Measurements from ENCODE around the gene CPA3. TPM values are rescaled to one million over a fixed set of nuclear protein-coding genes. Genes with fewer than 3 reads are reported as not detected.

Gene CPA3
- total and polyA plus RNA-seq, 10 of the 15 experiments (the other 5 are each of a cell fraction or from before 2014, with no cell fraction given): not detected

DNA sequence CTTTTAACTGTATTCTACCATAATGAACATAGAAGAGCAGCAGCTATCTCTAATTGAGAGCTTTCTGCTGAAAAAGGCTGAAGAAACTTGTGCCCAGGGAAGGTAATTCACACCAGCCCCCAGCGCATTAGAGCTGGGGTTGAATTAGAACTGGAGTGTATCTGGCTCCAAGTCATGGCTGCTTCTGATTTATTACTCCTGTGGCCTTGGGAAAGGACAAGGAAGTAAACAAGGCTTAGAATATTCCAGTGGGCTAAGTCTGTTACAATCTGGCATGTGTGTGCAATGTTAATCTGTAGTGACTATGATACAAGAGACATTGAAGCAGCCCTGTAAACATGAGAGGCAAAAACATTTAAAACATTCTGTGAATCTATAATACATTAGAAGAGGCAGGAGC is 18.1 kb downstream of the CPA3 start:
- no peak for DNase-seq (ENCODE audit: low read depth, low spot score)
- Histone ChIP-seq H3K4me3 (no peak overlapping the region), H3K36me3 (ENCODE audit: control insufficient read depth in 2 of 2, insufficient read depth in 2 of 2, low read length in 1 of 2) (no peaks in the 10 kb centered on the region), H3K9me3 (replicated peaks; ENCODE audit: control insufficient read depth, insufficient read depth, low read length) (no peaks in the 10 kb centered on the region), H3K9ac (ENCODE audit: control insufficient read depth, insufficient read depth, low read length) (no peak overlapping the region), H3K27me3 (replicated peaks in 1 of 2; ENCODE audit: control insufficient read depth in 2 of 2, insufficient read depth in 2 of 2, low read length in 1 of 2) (no peaks in the 10 kb centered on the region; a peak in 1 of 4 replicates), H3K79me2 (ENCODE audit: control insufficient read depth, insufficient read depth, low read length) (no peaks in the 10 kb centered on the region), H3K4me1 (ENCODE audit: control insufficient read depth, insufficient read depth, low read length) (no peaks in the 10 kb centered on the region), H2AFZ (ENCODE audit: control insufficient read depth, low read depth, low read length) (no peak overlapping the region), H3K27ac (ENCODE audit: control insufficient read depth, insufficient read depth) (no peak overlapping the region), H4K20me1 (ENCODE audit: control insufficient read depth, insufficient read depth) (no peaks in the 10 kb centered on the region), H3K4me2 (ENCODE audit: control insufficient read depth, insufficient read depth) (no peak overlapping the region)
- no peak for ATAC-seq
- ChIA-PET SMC1A (ENCODE audit: uncharacterized antibody, unreplicated experiment) (interaction anchor here (0.7 kb wide), 1 partner anchor 92 kb away, joined by 3 read pairs; no protein-coding TSS in a partner anchor), RAD21 (ENCODE audit: unreplicated experiment) (no interaction called here), CTCF (interaction anchor here (1.2 to 1.7 kb wide), 2 partner anchors 20 to 23 kb away, joined by 3 to 4 read pairs; no protein-coding TSS in a partner anchor), POLR2A (no interaction called here)
- intact Hi-C loops (cut with micrococcal nuclease; ENCODE audit: unreplicated experiment): no loop called here
- BruUV-seq (replicated peaks): no TSS peak
- 88% methylated on average over 1 of the region's 1 CpG for WGBS (ENCODE audit: insufficient coverage, insufficient replicate concordance, low lambda C conversion rate, missing lambda C conversion rate)
- no peak for FAIRE-seq
- in situ Hi-C loops (cut with MboI): no loop called here
- no peak for TF ChIP-seq BMI1 (IDR thresholded peaks at IDR 0.05; ENCODE audit: borderline replicate concordance)
- no peak for TF ChIP-seq DPF2 (IDR thresholded peaks at IDR 0.05)
- no peak for TF ChIP-seq RFX5 (IDR thresholded peaks at IDR 0.05; ENCODE audit: low read depth, low read length)
- TF ChIP-seq, protein P1, sequence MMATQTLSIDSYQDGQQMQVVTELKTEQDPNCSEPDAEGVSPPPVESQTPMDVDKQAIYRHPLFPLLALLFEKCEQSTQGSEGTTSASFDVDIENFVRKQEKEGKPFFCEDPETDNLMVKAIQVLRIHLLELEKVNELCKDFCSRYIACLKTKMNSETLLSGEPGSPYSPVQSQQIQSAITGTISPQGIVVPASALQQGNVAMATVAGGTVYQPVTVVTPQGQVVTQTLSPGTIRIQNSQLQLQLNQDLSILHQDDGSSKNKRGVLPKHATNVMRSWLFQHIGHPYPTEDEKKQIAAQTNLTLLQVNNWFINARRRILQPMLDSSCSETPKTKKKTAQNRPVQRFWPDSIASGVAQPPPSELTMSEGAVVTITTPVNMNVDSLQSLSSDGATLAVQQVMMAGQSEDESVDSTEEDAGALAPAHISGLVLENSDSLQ (IDR thresholded peaks at IDR 0.05): no peak
- no peak for TF ChIP-seq MEF2A (IDR thresholded peaks at IDR 0.05; ENCODE audit: insufficient read depth, low read depth, low read length)
- TF ChIP-seq NRF1 (conservative IDR thresholded peaks at IDR 0.05; ENCODE audit: low read depth, low read length): no peak

DNA sequence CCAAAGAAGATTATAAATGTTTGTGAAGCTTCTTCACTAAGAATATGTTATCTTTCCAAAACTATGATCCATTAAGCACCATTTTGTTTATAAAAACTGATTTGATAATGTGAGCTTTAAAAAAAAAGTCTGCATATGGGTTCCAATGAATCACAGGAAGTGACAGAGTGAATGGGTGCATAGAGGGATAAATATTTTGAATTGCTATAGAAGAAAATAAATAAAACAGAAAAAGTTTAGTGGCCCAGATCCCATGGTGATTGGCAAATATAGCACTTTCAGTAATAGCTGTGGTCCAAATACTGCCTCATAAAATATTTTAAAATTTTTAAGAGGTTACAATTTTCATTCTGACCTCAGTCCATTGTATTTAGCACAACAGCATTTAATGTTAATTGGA is 19.2 kb downstream of the CPA3 start:
- ChIA-PET CTCF (interaction anchor here (0.8 to 1.7 kb wide), 3 partner anchors 21 to 72 kb away, joined by 3 to 4 read pairs (median 3); no protein-coding TSS in a partner anchor), POLR2A (no interaction called here), SMC1A (ENCODE audit: uncharacterized antibody, unreplicated experiment) (no interaction called here), RAD21 (ENCODE audit: unreplicated experiment) (no interaction called here)
- no peaks in the 10 kb centered on the region for H4K20me1 ChIP-seq (ENCODE audit: control insufficient read depth, insufficient read depth)
- H3K4me2 ChIP-seq (ENCODE audit: control insufficient read depth, insufficient read depth): no peak overlapping the region
- H3K4me1 ChIP-seq (ENCODE audit: control insufficient read depth, insufficient read depth, low read length): no peaks in the 10 kb centered on the region
- no peak for FAIRE-seq
- DNase-seq (ENCODE audit: low read depth, low spot score): no peak
- intact Hi-C loops (cut with micrococcal nuclease; ENCODE audit: unreplicated experiment): no loop called here
- H3K9ac ChIP-seq (ENCODE audit: control insufficient read depth, insufficient read depth, low read length): no peak overlapping the region
- H3K27ac ChIP-seq (ENCODE audit: control insufficient read depth, insufficient read depth): no peak overlapping the region
- no TSS peak for BruUV-seq (replicated peaks)
- ATAC-seq: no peak
- in situ Hi-C loops (cut with MboI): no loop called here
- no peaks in the 10 kb centered on the region; a peak in 1 of 4 replicates for H3K27me3 ChIP-seq (replicated peaks in 1 of 2; ENCODE audit: control insufficient read depth in 2 of 2, insufficient read depth in 2 of 2, low read length in 1 of 2)
- no peaks in the 10 kb centered on the region for H3K36me3 ChIP-seq (ENCODE audit: control insufficient read depth in 2 of 2, insufficient read depth in 2 of 2, low read length in 1 of 2)
- no peak overlapping the region for H3K4me3 ChIP-seq
- H3K9me3 ChIP-seq (replicated peaks; ENCODE audit: control insufficient read depth, insufficient read depth, low read length): no peaks in the 10 kb centered on the region
- H3K79me2 ChIP-seq (ENCODE audit: control insufficient read depth, insufficient read depth, low read length): no peaks in the 10 kb centered on the region
- H2AFZ ChIP-seq (ENCODE audit: control insufficient read depth, low read depth, low read length): no peak overlapping the region
- TF ChIP-seq BACH1 (IDR thresholded peaks at IDR 0.05; ENCODE audit: borderline replicate concordance) (no peak), NFIC (IDR thresholded peaks at IDR 0.05; ENCODE audit: low read depth, low read length) (no peak), CREB1 (IDR thresholded peaks at IDR 0.05; ENCODE audit: low read depth) (no peak), ZSCAN29 (IDR thresholded peaks at IDR 0.05) (no peak), YY1 (IDR thresholded peaks at IDR 0.05; ENCODE audit: low read depth, low read length) (no peak)
- TF ChIP-seq, protein P2, sequence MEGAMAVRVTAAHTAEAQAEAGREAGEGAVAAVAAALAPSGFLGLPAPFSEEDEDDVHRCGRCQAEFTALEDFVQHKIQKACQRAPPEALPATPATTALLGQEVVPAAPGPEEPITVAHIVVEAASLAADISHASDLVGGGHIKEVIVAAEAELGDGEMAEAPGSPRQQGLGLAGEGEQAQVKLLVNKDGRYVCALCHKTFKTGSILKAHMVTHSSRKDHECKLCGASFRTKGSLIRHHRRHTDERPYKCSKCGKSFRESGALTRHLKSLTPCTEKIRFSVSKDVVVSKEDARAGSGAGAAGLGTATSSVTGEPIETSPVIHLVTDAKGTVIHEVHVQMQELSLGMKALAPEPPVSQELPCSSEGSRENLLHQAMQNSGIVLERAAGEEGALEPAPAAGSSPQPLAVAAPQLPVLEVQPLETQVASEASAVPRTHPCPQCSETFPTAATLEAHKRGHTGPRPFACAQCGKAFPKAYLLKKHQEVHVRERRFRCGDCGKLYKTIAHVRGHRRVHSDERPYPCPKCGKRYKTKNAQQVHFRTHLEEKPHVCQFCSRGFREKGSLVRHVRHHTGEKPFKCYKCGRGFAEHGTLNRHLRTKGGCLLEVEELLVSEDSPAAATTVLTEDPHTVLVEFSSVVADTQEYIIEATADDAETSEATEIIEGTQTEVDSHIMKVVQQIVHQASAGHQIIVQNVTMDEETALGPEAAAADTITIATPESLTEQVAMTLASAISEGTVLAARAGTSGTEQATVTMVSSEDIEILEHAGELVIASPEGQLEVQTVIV (IDR thresholded peaks at IDR 0.05; ENCODE audit: borderline replicate concordance, partially characterized antibody): no peak
- TF ChIP-seq, protein P3, sequence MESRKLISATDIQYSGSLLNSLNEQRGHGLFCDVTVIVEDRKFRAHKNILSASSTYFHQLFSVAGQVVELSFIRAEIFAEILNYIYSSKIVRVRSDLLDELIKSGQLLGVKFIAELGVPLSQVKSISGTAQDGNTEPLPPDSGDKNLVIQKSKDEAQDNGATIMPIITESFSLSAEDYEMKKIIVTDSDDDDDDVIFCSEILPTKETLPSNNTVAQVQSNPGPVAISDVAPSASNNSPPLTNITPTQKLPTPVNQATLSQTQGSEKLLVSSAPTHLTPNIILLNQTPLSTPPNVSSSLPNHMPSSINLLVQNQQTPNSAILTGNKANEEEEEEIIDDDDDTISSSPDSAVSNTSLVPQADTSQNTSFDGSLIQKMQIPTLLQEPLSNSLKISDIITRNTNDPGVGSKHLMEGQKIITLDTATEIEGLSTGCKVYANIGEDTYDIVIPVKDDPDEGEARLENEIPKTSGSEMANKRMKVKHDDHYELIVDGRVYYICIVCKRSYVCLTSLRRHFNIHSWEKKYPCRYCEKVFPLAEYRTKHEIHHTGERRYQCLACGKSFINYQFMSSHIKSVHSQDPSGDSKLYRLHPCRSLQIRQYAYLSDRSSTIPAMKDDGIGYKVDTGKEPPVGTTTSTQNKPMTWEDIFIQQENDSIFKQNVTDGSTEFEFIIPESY (IDR thresholded peaks at IDR 0.05): no peak
